Activated T-cell treated with anti-CD3 and anti-CD28 coated beads, Interleukin-2, amount 50 U/mL, for 48 hours (primary cell): ENCODE data around the gene TNS1.

Experiments
- DNase-seq, 2 experiments: peaks; one replicate each; pipeline ENCODE4 v3.0.0-alpha.2; 2020

TNS1 gene

DNA sequence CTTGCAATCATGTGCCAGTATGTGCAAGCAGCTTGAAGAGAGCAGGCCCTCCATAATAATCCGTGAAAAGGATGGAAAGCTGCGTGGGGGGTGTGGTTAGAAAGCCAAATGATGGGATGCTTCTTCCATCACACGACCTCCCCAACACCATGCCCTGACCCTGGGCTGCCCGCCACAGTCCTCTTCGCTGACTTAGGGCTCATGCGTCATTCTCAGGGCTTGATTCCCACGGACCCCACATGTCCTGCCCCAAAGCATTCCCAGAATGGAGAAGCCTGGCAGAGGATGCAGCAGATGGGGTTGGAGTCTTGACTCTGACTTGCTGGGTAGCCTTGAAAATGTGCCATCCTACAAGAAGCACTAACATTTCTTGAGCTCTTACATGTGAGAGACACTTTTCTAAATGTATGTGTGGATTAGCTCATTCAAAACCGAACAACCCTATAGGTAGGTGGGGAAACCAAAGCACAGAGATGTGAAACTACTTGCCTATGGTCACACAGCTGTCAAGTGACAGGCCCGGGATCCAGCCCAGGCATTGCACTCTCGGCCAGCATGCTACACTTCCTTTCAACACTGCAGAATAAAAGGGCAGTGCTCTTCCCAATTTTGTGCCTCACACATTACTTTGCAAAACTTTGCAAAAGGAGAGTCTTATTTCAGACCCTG lies 3.7 kb downstream of the TNS1 start:
- no peak for DNase-seq

DNA sequence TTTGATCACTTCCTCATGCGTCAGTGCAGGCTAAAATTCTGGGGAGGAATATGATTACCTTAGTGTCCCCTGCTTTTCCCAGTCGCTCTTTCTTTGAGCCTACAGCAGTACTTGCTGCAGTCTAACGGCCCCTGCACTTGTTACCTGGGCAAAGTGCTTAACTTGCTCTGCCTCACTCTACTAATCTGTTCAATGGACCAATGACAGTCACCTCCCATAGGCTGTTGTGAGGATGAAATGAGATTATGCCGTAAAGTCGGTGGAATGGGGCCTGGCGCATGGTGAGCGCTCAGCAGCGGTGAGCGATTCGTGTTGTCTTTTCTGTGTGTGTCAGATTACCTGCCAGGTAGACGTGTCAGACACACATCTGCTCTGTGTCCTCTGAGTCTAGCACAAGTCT lies 5.3 kb downstream of the TNS1 start:
- DNase-seq: no peak

- DNase-seq: no peak
Observed at GRCh38 chr2:217996361-217996760, 6.4 kb downstream of the TNS1 start.

GRCh38 chr2:217995731-217996231 lies 7.0 kb downstream of the TNS1 start:
- no peak for DNase-seq

GRCh38 chr2:217994776-217995274 lies 8.0 kb downstream of the TNS1 start:
- no peak for DNase-seq

DNA sequence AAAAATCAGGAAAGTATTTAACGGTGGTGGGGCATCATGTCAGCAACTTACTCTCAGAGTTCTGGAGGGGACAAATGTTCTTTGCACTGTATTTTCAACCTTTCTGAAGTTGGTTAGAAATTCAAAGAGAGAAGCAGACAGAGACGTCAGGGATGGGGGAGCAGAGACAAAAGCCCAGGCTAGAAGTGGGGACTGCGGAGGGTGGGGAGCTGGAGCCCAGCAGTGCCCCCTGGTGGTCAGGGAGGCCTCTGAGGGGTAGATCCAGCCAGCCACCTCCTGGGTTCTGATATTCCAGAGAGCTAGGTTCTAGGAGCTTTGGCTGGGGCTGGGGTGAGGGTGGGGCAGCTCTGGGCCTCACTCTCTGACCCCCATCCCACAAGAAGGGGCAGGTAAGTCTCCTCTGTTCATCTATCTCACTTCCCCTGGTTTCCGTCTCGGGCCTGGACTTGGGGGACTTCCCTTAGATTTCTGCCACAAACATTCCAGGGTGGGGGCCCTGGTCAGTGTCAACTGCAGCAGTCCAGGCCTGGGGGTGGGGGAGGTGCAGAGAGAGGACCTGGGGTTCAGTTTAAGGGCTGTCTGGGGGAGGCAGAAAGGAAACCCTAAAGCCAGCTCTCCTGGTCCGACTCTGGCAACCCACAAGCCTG lies 8.9 kb downstream of the TNS1 start:
- peak; percentile 67 to 75 for DNase-seq

- no peak for DNase-seq
Observed at GRCh38 chr2:217993138-217993537, 9.7 kb downstream of the TNS1 start.

DNA sequence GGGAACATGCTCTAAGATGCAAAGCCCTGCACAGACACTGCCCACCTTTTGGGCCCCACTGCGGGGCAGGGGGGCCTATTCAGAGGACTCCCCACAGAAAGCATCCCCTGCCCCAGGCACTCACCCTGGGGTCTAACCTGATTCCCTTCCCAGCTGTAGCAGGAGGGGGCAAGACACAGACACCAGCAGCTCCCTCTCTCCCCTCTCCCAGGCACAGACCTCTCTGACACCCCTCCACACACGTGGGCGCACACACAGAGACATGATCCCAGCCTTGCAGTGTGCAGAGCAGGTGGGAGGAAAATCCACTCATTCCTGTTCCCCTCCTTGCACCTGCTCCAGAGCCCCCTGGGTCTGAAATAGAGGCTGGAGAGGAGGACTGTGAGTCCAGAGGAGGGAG lies 10.7 kb downstream of the TNS1 start:
- no peak for DNase-seq

DNA sequence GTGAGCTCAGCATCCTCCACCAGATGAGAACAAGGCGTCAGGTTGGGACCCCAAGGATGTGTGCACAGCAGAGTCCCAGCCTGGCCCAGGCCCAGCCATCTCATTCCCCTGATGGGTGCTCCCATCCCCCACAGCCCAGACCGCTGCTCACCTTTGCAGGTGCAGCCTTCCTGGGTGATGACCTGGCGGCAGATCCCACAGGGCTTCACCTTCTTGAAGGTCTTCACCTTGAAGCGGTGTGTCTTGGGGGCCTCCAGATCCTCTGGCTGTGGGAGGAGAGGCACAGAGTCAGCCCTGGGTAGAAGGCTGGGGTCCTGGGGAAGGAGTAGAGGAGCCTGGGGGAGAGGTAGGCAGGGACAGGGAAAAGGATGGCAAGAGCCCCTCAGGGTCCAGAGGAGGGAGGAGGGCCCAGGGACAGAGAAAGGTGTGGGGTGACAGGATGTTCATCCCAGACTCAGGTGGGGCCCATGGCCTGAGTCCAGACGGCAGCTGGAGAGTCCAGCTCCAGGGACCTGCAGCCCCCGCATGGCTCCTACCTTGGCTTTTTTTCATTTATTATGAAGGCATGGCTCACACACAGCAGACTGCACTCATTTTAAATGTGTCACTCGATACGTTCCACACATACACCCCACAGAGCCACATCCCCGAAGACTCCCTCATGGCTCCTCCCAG lies 11.9 kb downstream of the TNS1 start:
- no peak for DNase-seq

GRCh38 chr2:217990389-217990788 lies 12.4 kb downstream of the TNS1 start:
- no peak for DNase-seq

DNA sequence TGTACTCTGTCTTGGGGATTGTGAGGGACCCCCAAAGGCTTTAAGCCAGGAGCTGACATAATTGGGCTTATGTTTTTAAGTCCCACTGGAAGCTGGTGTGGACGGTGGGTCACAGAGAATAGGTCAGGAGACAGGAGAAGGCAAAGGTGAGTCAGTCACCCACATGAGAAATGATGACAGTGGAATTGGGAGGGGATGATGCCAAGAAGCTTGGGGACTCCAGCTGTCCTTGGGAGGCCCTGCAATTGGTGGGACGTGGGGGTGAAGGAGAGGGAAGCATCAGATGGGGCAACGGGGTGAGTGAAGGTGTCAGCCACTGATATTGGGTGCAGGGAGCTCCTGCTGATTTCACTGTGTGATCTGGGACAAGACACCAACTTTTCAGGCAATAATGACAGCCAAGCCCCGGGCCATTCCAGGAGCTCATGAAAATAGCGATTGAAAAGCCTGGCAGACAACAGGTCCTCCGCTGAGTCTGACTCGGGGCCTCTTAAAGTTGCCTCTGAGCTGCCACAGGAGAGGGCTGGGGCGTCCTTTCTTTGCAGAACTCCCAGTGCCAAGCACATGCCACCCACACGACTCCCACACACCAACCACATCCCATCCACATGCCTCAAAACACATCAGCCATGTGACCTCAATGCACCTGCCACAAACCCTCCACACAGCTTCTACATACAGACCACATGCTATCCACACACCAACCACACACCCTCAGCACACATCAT lies 13.4 kb downstream of the TNS1 start:
- no peak for DNase-seq

- no peak for DNase-seq
Observed at GRCh38 chr2:217988840-217989204, 14.0 kb downstream of the TNS1 start.

GRCh38 chr2:217988014-217988839 lies 14.6 kb downstream of the TNS1 start:
- peak; percentile 86 to 88 for DNase-seq

- DNase-seq: no peak
Observed at GRCh38 chr2:217987391-217987790, 15.4 kb downstream of the TNS1 start.

GRCh38 chr2:217986256-217986961 lies 16.4 kb downstream of the TNS1 start:
- no peak for DNase-seq

GRCh38 chr2:217983276-217984233 lies 19.2 kb downstream of the TNS1 start:
- no peak for DNase-seq

- no peak for DNase-seq
Observed at GRCh38 chr2:217981971-217982370, 20.8 kb downstream of the TNS1 start.

- no peak for DNase-seq
Observed at GRCh38 chr2:217981084-217981730, 21.6 kb downstream of the TNS1 start.

DNA sequence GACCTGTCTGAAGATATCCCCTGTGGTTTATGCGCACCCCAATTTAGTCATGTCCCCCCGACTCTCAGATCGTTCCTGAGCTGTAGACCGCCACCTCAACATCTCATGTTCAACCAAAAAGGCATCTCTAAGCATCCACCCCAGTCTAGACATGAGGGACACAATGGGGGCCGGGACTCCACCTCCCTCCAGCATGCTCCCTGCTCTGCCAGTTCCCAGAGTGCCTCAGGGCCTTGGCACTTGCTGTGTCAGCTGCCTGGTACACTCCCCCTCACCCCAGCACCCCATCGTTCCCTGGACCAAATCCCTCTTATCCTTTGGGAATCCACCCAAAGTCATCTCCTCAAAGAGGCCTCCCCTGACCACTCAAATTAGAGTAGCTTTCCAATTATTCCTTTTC lies 22.2 kb downstream of the TNS1 start:
- DNase-seq: no peak

- no peak for DNase-seq
Observed at GRCh38 chr2:217980036-217980435, 22.8 kb downstream of the TNS1 start.
